HG02938 (cell line): ENCODE measurements around the gene ITPR1.
"Not testable (repeated sequence)": the region's sequence is repeated elsewhere in the genome, so short reads cannot be mapped to it uniquely, and the experiment has no call there.

ENCODE experiments used
- ATAC-seq: cut with Tn5 transposase; IDR thresholded peaks from one replicate; pipeline ENCODE4 v1.9.1; 2021; ENCODE audit warnings: mild to moderate bottlenecking, moderate library complexity; ENCODE audit not compliant: unreplicated experiment

The ITPR1 gene

GRCh38 chr3:4752201-4753072, 259.3 kb downstream of the ITPR1 start:
- peak; percentile 26 for ATAC-seq

GRCh38 chr3:4753073-4753691, 260.0 kb downstream of the ITPR1 start:
- no peak for ATAC-seq

- ATAC-seq, result peak; percentile 60
These were observed 261.3 kb downstream of the ITPR1 start for GRCh38 chr3:4754180-4755086.

GRCh38 chr3:4755566-4755965, 262.4 kb downstream of the ITPR1 start:
- ATAC-seq, result no peak

GRCh38 chr3:4756057-4756775, 263.1 kb downstream of the ITPR1 start:
- no peak for ATAC-seq

GRCh38 chr3:4756855-4757574, 263.9 kb downstream of the ITPR1 start:
- ATAC-seq, result peak; percentile 38

- no peak for ATAC-seq
These were observed 264.6 kb downstream of the ITPR1 start for GRCh38 chr3:4757575-4758248.

- no peak for ATAC-seq
These were observed 265.2 kb downstream of the ITPR1 start for GRCh38 chr3:4758249-4758860.

- no peak for ATAC-seq
These were observed 266.0 kb downstream of the ITPR1 start for GRCh38 chr3:4758957-4759656.

GRCh38 chr3:4759689-4760312, 266.7 kb downstream of the ITPR1 start:
- ATAC-seq, result no peak

- ATAC-seq, result no peak
These were observed 268.6 kb downstream of the ITPR1 start for GRCh38 chr3:4761759-4762158.

GRCh38 chr3:4762481-4763230, 269.5 kb downstream of the ITPR1 start:
- ATAC-seq, result not testable (repeated sequence)

GRCh38 chr3:4763604-4764247, 270.6 kb downstream of the ITPR1 start:
- ATAC-seq, result no peak

- no peak for ATAC-seq
These were observed 272.1 kb downstream of the ITPR1 start for GRCh38 chr3:4765212-4765611.

- ATAC-seq, result no peak
These were observed 273.1 kb downstream of the ITPR1 start for GRCh38 chr3:4766263-4766662.

GRCh38 chr3:4766716-4767499, 273.8 kb downstream of the ITPR1 start:
- no peak for ATAC-seq
